ENCODE results near the gene ABCC9. TPM values are rescaled to one million over a fixed set of nuclear protein-coding genes. Genes with fewer than 3 reads are reported as not detected.
"Not testable (repeated sequence)": the region's sequence is repeated elsewhere in the genome, so short reads cannot be mapped to it uniquely, and the experiment has no call there.

ABCC9 gene
- total RNA-seq, 2 experiments from 2014 or later: not detected

DNA sequence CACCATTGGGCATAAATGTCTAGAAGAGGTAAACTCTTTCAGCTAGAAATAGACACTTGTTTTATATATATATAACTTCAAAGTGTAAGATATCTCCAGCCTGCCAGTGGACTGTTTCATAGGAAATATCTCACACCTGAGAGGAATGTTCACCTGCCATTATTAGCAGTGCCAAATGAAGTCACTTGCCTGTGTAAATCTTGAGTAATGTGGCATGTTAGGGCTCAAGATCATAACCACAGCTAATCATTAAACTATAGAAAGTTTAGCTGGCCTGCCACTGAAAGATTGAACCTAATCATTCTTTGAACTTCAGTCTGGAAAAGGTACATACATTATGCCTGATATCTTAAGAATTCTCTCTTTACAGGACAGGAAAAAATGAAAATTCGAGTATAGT lies 141.2 kb downstream of the ABCC9 start:
- H3K4me3 Mint-ChIP-seq: no peak overlapping the region

DNA sequence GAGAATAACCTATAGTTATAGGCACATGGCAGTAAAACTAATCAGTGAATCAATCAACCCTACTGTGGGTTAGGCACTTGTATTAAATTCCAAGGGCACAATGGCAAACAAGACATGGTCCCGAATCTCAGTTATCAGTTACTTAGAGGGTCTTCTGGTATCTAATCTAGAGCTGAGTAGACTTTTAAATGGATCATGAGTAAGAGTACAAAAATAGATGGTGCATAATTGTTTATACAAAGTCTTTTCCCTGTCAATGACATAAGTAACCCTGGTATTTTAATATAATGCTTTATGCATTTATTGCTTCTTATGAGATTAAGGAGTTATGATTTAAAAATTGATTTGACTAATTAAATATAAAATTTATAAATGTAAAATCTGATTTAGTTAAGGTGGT lies 143.7 kb downstream of the ABCC9 start:
- Mint-ChIP-seq H3K4me3 (no peak overlapping the region), H3K9me3 (ENCODE audit: insufficient read depth) (no peaks in the 10 kb centered on the region), H3K27me3 (ENCODE audit: low read depth) (no peaks in the 10 kb centered on the region), H3K4me1 (ENCODE audit: low read depth) (no peaks in the 10 kb centered on the region), H3K36me3 (ENCODE audit: low read depth) (no peaks in the 10 kb centered on the region), H3K27ac (no peak overlapping the region)
- CTCF ChIA-PET: no interaction called here
- DNase-seq (no peak), ATAC-seq (no peak)
- POLR2A ChIA-PET: no interaction called here

More for the DNA sequence above, 141.2 kb downstream of the ABCC9 start:
- ChIA-PET POLR2A (no interaction called here), CTCF (no interaction called here)
- ATAC-seq (no peak), DNase-seq (no peak)
- Mint-ChIP-seq H3K27me3 (ENCODE audit: low read depth) (no peaks in the 10 kb centered on the region), H3K9me3 (ENCODE audit: insufficient read depth) (no peaks in the 10 kb centered on the region), H3K4me1 (ENCODE audit: low read depth) (no peaks in the 10 kb centered on the region), H3K36me3 (ENCODE audit: low read depth) (no peaks in the 10 kb centered on the region), H3K27ac (no peak overlapping the region)

DNA sequence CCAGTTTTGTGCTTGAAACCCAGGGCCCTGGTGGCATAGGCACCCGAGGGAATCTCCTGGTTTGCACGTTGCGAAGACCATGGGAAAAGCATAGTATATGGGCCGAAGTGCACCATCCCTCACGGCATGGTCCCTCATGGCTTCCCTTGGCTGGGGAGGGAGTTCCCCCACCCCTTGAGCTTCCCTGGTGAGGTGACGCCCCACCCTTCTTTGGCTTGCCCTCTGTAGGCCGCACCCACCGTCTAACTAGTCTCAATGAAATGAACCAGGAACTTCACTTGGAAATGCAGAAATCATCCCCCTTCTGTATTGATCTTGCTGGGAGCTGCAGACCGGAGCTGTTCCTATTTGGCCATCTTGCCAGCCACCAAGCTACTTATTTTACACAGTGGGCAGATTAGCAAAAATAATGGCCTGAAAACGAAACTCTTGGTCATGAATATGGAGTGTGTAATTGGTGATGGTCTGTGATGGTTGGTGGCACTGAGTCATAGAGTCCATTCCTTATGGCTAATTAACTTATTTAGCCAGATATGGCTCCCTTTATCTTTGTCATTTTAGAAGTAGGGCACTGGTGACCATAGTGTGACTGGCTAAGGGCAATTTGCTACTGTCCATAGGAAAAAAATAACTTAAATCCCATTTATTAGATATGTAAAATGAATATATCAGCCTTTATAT lies 145.4 kb downstream of the ABCC9 start:
- Mint-ChIP-seq H3K9me3 (ENCODE audit: insufficient read depth) (no peaks in the 10 kb centered on the region), H3K27ac (no peak overlapping the region), H3K27me3 (ENCODE audit: low read depth) (no peaks in the 10 kb centered on the region), H3K4me1 (ENCODE audit: low read depth) (no peaks in the 10 kb centered on the region), H3K36me3 (ENCODE audit: low read depth) (no peaks in the 10 kb centered on the region), H3K4me3 (no peak overlapping the region)
- DNase-seq (no peak), ATAC-seq (no peak)
- POLR2A ChIA-PET: no interaction called here
- CTCF ChIA-PET: no interaction called here

DNA sequence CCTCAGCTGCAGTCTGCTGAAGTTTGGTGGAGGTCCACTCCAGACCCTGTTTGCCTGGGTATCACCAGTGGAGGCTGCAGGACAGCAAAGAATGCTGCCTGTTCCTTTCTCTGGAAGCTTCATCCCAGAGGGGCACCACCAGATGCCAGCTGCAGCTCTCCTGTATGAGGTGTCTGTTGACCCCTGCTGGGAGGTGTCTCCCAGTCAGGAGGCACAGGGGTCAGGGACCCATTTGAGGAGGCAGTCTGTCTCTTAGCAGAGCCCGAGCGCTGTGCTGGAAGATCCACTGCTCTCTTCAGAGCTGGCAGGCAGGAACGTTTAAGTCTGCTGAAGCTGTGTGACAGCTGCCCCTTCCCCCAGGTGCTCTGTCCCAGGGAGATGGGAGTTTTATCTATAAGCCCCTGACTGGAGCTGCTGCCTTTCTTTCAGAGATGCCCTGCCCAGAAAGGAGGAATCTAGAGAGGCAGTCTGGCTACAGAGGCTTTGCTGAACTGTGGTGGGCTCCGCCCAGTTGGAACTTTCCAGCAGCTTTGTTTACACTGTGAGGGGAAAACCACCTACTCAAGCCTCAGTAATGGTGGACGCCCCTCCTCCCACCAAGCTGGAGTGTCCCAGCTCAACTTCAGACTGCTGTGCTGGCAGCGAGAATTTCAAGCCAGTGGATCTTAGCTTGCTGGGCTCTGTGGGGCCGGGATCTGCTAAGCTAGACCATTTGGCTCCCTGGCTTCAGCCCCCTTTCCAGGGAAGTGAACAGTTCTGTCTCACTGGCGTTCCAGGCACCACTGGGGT lies 146.2 kb downstream of the ABCC9 start:
- H3K27me3 Mint-ChIP-seq (ENCODE audit: low read depth); POLR2A ChIA-PET; H3K36me3 Mint-ChIP-seq (ENCODE audit: low read depth); H3K27ac Mint-ChIP-seq; DNase-seq; CTCF ChIA-PET; H3K4me3 Mint-ChIP-seq; H3K4me1 Mint-ChIP-seq (ENCODE audit: low read depth); ATAC-seq; H3K9me3 Mint-ChIP-seq (ENCODE audit: insufficient read depth): not testable (repeated sequence)

DNA sequence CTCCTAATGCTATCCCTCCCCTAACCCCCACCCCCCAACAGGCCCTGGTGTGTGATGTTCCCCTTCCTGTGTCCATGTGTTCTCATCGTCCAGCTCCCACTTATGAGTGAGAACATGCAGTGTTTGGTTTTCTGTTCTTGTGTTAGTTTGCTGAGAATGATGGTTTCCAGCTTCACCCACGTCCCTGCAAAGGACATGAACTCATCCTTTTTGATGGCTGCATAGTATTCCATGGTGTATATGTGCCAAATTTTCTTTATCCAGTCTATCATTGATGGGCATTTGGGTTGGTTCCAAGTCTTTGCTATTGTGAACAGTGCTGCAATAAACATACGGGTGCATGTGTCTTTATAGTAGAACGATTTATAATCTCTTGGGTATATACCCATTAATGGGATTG lies 151.5 kb downstream of the ABCC9 start:
- CTCF ChIA-PET; H3K36me3 Mint-ChIP-seq (ENCODE audit: low read depth); H3K27ac Mint-ChIP-seq; H3K4me3 Mint-ChIP-seq; H3K4me1 Mint-ChIP-seq (ENCODE audit: low read depth); H3K27me3 Mint-ChIP-seq (ENCODE audit: low read depth); ATAC-seq; DNase-seq; POLR2A ChIA-PET; H3K9me3 Mint-ChIP-seq (ENCODE audit: insufficient read depth): not testable (repeated sequence)

DNA sequence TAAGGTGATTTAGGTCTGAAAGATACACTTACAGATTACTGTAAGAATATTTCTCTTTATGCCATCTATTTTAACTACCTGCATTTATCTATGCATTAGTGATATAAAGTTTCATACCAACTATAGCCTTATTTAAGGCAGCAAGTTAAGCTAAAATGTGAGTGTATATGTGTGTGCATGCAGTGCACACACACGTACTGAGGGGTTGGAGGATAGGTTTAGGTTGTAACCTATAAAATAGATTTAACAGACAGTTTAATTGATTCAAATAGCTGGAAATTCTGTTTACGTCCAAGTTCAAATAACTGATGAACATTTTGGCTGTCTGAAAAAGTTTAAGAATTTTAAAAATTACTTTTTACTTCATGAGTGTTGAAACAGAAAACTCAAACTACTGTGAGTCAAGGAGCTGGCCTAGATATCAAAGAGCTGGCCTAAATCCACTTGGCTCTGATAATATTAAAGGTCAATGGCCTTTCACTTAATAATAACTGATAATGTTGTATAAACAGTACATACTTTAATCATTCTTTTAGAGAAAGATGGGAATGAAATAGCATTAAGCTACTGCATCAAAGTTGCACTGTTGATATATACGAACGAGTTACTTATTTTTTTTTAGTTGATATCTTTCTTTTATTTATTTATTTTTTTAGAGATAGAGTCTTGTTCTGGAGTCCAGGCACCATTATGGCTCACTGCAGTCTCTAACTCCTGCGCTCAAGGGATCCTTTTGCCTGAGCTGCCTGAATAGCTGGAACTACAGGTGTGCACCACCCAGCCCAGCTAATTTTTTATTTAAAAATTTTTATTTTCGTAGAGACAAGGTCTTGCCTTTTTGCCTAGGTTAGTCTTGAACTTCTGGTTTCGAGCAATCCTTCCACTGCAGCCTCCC lies 152.9 kb downstream of the ABCC9 start:
- ChIA-PET POLR2A (no interaction called here), CTCF (no interaction called here)
- no peaks in the 10 kb centered on the region for H3K4me1 Mint-ChIP-seq (ENCODE audit: low read depth)
- H3K4me3 Mint-ChIP-seq: no peak overlapping the region
- no peak for ATAC-seq
- no peaks in the 10 kb centered on the region for H3K27me3 Mint-ChIP-seq (ENCODE audit: low read depth)
- no peaks in the 10 kb centered on the region for H3K9me3 Mint-ChIP-seq (ENCODE audit: insufficient read depth)
- no peak overlapping the region for H3K27ac Mint-ChIP-seq
- no peak for DNase-seq
- no peaks in the 10 kb centered on the region for H3K36me3 Mint-ChIP-seq (ENCODE audit: low read depth)

DNA sequence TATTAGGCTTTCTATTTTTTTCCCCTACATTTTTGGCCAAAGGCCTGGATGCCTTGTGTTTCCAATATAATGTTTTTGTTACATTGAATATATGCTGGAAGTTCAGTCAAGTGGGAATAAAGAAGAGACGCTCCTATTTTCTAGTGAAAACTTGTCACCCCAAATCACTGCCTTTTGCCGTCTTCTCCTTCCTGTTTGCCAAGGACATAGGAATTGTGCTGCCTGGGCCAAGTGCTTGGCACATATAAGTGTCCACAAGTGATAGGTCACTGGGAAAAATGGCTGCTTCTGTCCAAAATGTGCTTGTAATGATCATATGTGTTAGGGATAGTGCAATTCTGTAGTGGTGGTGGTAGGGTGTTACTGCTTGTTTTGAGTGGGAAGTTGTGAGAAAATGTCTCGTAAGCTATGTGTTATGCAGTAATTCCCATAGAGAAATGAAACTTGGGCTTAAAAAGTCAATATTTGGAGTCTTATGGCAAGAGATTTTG lies 155.1 kb downstream of the ABCC9 start:
- no peaks in the 10 kb centered on the region for H3K27me3 Mint-ChIP-seq (ENCODE audit: low read depth)
- POLR2A ChIA-PET: no interaction called here
- H3K4me3 Mint-ChIP-seq: no peak overlapping the region
- H3K9me3 Mint-ChIP-seq (ENCODE audit: insufficient read depth): no peaks in the 10 kb centered on the region
- ATAC-seq (no peak), DNase-seq (no peak)
- H3K4me1 Mint-ChIP-seq (ENCODE audit: low read depth): no peaks in the 10 kb centered on the region
- no peak overlapping the region for H3K27ac Mint-ChIP-seq
- no peaks in the 10 kb centered on the region for H3K36me3 Mint-ChIP-seq (ENCODE audit: low read depth)
- CTCF ChIA-PET: interaction anchor here (0.8 kb wide), 1 partner anchor 9 kb away, joined by 3 read pairs; no protein-coding TSS in a partner anchor

DNA sequence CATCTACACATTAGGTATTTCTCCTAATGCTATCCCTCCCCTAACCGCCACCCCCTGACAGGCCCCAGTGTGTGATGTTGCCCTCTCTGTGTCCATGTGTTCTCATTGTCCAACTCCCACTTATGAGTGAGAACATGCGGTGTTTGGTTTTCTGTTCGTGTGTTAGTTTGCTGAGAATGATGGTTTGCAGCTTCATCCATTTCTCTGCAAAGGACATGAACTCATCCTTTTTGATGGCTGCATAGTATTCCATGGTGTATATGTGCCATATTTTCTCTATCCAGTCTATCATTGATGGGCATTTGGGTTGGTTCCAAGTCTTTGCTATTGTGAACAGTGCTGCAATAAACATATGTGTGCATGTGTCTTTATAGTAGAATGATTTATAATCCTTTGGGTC lies 158.5 kb downstream of the ABCC9 start:
- H3K27ac Mint-ChIP-seq; POLR2A ChIA-PET; ATAC-seq; H3K9me3 Mint-ChIP-seq (ENCODE audit: insufficient read depth); CTCF ChIA-PET; DNase-seq; H3K4me1 Mint-ChIP-seq (ENCODE audit: low read depth); H3K4me3 Mint-ChIP-seq; H3K36me3 Mint-ChIP-seq (ENCODE audit: low read depth); H3K27me3 Mint-ChIP-seq (ENCODE audit: low read depth): not testable (repeated sequence)

DNA sequence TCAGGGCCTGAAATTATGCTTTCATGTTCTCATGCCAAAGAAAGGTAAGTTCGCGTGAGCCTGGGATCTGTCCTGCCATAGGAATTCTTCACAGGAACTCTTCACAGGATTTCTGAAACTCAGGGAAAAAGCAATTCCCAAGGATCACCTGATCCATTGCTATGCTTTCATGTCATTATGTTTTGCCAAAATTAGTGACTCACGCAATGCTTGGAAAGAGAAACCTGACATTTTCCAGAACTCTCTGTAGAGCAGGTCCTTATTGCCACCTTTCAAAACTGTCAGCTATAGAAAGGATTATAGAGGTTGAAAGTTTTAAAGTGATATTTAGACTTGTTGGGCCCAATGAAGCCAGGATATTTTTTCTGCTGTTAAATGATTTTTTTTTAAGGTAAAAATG lies 160.4 kb downstream of the ABCC9 start:
- Mint-ChIP-seq H3K4me3 (no peak overlapping the region), H3K27ac (no peak overlapping the region), H3K9me3 (ENCODE audit: insufficient read depth) (no peaks in the 10 kb centered on the region), H3K4me1 (ENCODE audit: low read depth) (no peaks in the 10 kb centered on the region), H3K36me3 (ENCODE audit: low read depth) (no peaks in the 10 kb centered on the region), H3K27me3 (ENCODE audit: low read depth) (peaks cover 16% of the 10 kb centered on the region)
- ATAC-seq (no peak), DNase-seq (no peak)
- POLR2A ChIA-PET: no interaction called here
- CTCF ChIA-PET: no interaction called here

DNA sequence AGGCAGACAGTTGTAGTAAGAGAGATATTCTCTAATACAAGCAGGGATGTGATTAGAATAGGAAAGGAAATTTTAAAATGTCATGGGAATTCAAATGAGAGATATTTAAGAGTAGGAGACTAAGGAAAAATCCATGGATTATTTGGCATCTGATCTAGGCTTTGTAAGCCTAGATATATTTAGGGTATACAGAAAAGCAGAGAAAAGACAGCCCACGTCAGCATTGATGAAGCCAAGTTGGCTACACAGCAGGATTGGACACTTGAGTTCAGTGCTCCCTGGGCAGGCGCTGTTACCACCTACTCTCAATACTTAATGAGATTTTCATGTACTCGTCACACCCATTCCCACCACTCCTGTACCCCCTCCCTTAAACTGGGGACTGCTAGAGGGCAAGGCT lies 165.1 kb downstream of the ABCC9 start:
- no peaks in the 10 kb centered on the region for H3K36me3 Mint-ChIP-seq (ENCODE audit: low read depth)
- no peaks in the 10 kb centered on the region for H3K9me3 Mint-ChIP-seq (ENCODE audit: insufficient read depth)
- H3K4me1 Mint-ChIP-seq (ENCODE audit: low read depth): peaks cover 2% of the 10 kb centered on the region
- ATAC-seq: no peak
- ChIA-PET POLR2A (no interaction called here), CTCF (no interaction called here)
- no peak for DNase-seq
- peaks cover 42% of the 10 kb centered on the region for H3K27me3 Mint-ChIP-seq (ENCODE audit: low read depth)
- H3K4me3 Mint-ChIP-seq: no peak overlapping the region
- H3K27ac Mint-ChIP-seq: no peak overlapping the region

DNA sequence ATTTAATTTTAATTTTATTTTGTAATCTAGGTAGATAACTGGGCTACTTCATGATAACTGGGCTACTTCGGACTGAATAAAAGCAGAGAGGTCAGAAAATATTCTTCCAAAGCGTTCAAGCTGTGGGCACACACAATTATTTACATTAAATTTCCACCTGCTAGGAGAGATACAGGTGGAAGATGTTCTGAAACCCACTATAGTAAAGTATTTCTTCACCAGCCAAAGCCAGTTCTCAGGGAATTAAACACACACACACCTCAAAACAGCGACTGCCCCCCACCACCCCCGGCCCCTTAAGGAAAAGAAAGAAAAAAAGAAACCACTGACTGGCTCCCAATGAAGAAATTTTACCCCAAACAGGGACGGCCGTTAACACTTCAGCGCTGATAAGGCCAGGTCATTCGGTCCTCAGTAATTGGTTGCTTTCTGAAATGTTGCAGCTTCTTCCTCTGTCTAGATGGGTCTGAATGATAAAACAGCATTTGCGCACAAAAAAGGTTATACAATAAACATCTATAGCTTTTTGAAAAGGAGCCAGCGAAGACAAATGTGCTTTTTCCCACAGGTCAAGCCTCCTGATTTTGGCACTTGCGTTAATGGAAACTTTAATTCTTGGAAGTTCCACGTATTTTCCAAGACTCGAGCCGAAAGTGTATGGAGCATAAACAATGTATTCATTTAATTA lies 165.9 kb downstream of the ABCC9 start:
- ChIA-PET CTCF (no interaction called here), POLR2A (no interaction called here)
- ATAC-seq (no peak), DNase-seq (no peak)
- Mint-ChIP-seq H3K27me3 (ENCODE audit: low read depth) (peaks cover 47% of the 10 kb centered on the region), H3K27ac (no peak overlapping the region), H3K4me3 (no peak overlapping the region), H3K9me3 (ENCODE audit: insufficient read depth) (no peaks in the 10 kb centered on the region), H3K36me3 (ENCODE audit: low read depth) (no peaks in the 10 kb centered on the region), H3K4me1 (ENCODE audit: low read depth) (peaks cover 2% of the 10 kb centered on the region)

Measured in activated CD8-positive, alpha-beta T cell treated with anti-CD3 and anti-CD28 coated beads, Interleukin-2, amount 10 ng/mL, durations not matched to agents 7 days and 5 days (primary cell).